ENCODE results near the gene LMO3. TPM values are rescaled to one million over a fixed set of nuclear protein-coding genes. Genes with fewer than 3 reads are reported as not detected.
A peak's percentile ranks its signal among the peaks of the same experiment; 100 is the strongest.

Gene LMO3
- total RNA-seq, 1 donor from 2014 or later, result 0.78 TPM

DNA sequence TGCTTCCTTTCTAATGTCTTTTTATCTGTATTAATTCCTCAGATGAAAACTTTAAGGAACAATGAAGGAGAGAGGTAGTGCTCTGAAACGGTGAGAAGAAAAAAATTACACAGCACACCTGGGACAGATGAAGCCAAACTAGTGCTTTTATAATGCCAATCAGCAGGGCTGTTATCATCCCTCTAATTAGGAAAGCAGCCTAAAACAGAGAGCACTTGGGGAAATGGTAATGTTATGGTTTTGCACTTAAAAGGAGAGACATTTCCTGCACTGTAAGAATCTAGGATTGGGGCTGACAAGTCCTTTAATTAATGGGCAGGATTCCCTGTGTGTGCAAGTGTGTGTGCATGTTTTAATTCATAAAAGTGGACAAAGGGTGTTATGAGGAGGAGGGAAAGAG is 4.8 kb upstream of the LMO3 start:
- Mint-ChIP-seq H3K27ac (ENCODE audit: unreplicated experiment) (no peak overlapping the region), H3K4me3 (ENCODE audit: unreplicated experiment) (no peak overlapping the region), H3K9me3 (ENCODE audit: unreplicated experiment) (peaks cover 3% of the 10 kb centered on the region), H3K4me1 (ENCODE audit: low read depth, unreplicated experiment) (peaks cover 17% of the 10 kb centered on the region), H3K27me3 (ENCODE audit: unreplicated experiment) (peaks cover 4% of the 10 kb centered on the region), H3K36me3 (ENCODE audit: unreplicated experiment) (no peaks in the 10 kb centered on the region)
- TF ChIP-seq, protein P1, sequence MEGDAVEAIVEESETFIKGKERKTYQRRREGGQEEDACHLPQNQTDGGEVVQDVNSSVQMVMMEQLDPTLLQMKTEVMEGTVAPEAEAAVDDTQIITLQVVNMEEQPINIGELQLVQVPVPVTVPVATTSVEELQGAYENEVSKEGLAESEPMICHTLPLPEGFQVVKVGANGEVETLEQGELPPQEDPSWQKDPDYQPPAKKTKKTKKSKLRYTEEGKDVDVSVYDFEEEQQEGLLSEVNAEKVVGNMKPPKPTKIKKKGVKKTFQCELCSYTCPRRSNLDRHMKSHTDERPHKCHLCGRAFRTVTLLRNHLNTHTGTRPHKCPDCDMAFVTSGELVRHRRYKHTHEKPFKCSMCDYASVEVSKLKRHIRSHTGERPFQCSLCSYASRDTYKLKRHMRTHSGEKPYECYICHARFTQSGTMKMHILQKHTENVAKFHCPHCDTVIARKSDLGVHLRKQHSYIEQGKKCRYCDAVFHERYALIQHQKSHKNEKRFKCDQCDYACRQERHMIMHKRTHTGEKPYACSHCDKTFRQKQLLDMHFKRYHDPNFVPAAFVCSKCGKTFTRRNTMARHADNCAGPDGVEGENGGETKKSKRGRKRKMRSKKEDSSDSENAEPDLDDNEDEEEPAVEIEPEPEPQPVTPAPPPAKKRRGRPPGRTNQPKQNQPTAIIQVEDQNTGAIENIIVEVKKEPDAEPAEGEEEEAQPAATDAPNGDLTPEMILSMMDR (IDR thresholded peaks at IDR 0.05; ENCODE audit: partially characterized antibody, unreplicated experiment), result no peak
- DNase-seq, result no peak

DNA sequence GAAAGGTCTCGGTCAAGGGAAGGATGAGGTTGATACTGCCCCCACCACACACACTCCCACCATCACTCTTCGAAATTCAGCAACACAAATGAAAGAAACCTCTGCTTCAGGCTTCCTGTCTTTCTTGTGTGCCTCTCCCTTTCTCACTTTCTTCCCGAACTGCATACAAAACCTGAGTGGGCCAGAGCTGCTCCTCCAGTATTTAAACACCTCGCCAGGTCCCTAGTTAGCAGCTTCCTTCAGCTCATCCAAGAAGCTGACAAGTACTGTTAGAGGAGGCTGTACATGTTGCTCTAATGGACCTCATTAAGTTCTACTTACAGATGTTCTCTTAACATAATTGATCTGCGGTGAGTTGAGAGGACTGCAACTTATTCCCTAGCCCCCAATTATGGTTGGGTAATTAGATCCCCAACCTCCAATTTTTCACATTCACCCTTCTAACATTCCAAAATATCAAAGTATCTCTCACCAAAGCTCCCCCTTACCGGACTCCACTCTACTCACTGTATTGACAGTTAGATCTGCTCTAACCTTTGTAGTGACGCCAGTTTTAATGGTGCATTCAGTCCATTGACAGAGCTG is 4.1 kb upstream of the LMO3 start:
- Mint-ChIP-seq H3K4me3 (ENCODE audit: unreplicated experiment) (peak overlapping the region; percentile 67), H3K27ac (ENCODE audit: unreplicated experiment) (no peak overlapping the region), H3K27me3 (ENCODE audit: unreplicated experiment) (peaks cover 8% of the 10 kb centered on the region), H3K36me3 (ENCODE audit: unreplicated experiment) (no peaks in the 10 kb centered on the region), H3K4me1 (ENCODE audit: low read depth, unreplicated experiment) (peaks cover 19% of the 10 kb centered on the region), H3K9me3 (ENCODE audit: unreplicated experiment) (peaks cover 3% of the 10 kb centered on the region)
- TF ChIP-seq, protein P1 (IDR thresholded peaks at IDR 0.05; ENCODE audit: partially characterized antibody, unreplicated experiment), result no peak
- DNase-seq, result no peak

DNA sequence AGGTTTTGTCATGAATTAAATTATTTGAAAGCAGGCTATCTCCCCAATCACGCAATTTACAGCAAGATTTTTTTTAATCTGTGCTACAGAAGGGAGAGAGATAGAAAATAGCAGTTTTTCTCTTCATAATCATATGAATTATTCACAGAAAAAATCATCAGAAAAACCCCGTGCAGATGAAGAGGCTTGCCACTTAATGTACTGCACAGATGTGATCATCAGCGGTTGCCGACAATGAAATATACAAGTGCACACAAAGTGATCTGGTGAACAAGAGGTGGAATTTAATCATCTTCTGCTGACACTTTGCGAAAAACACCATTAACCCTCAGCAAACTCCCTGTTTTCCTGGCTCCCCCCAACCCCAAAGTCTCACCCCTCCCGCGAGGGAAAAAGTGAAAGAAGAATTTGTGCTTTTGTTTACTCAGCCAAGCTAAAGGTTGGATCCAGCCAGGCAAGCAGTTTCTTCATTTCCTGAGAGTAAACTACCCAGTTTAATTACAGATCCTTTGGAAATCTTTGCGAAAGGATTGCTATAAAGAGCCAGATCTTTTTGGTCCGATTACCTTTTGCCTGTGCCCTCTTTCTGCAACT is 3.1 kb upstream of the LMO3 start:
- no peak for DNase-seq
- Mint-ChIP-seq H3K4me1 (ENCODE audit: low read depth, unreplicated experiment) (peaks cover 25% of the 10 kb centered on the region), H3K4me3 (ENCODE audit: unreplicated experiment) (no peak overlapping the region), H3K36me3 (ENCODE audit: unreplicated experiment) (no peaks in the 10 kb centered on the region), H3K27me3 (ENCODE audit: unreplicated experiment) (peaks cover 12% of the 10 kb centered on the region), H3K27ac (ENCODE audit: unreplicated experiment) (no peak overlapping the region), H3K9me3 (ENCODE audit: unreplicated experiment) (peaks cover 3% of the 10 kb centered on the region)
- TF ChIP-seq, protein P1 (IDR thresholded peaks at IDR 0.05; ENCODE audit: partially characterized antibody, unreplicated experiment), result no peak

DNA sequence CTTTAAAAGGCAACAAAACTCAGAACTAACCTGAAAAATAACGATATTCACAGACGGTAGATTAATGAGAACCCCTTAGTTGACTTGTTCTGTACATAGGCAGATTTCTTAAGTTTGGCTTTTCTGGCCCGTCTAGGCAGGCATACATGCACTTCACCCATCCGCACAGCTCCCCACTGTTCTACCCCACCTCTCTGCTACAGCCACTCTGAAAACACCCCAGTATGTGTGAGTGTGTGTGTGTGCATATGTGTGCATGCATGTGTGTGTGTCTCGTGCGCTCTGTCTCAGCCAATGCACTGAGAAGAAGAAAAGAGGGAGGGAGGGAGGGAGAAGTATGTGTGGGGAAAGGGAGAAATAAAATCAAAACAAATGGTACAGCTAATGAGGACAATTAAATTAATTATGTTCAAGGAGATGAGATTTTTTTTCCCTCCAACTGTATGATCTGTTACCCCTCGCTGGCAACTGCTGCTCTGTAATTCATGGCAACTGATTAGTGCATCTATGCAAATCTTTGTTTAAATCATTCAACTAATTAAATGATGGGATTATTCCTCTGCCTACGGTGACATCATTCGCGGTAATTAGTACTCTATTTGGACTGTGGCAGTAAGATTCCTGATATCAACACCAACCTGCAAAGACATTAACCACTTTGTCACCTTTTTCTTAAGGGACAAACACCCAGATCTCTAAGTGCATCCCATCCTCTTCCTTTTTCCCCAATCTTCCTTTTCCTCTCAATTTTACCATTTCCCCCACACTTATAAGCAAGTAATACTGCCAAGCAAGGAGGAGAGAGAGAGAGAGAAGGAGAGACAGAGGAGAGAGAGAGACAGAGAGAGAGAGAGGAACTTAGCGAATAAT is 2.2 kb upstream of the LMO3 start:
- Mint-ChIP-seq H3K27me3 (ENCODE audit: unreplicated experiment) (peaks cover 12% of the 10 kb centered on the region), H3K4me1 (ENCODE audit: low read depth, unreplicated experiment) (peaks cover 27% of the 10 kb centered on the region), H3K4me3 (ENCODE audit: unreplicated experiment) (peak overlapping the region; percentile 7), H3K36me3 (ENCODE audit: unreplicated experiment) (no peaks in the 10 kb centered on the region), H3K9me3 (ENCODE audit: unreplicated experiment) (peaks cover 3% of the 10 kb centered on the region), H3K27ac (ENCODE audit: unreplicated experiment) (no peak overlapping the region)
- TF ChIP-seq, protein P1 (IDR thresholded peaks at IDR 0.05; ENCODE audit: partially characterized antibody, unreplicated experiment), result no peak
- DNase-seq, result no peak
